ENCODE results near the gene NCLN. TPM values are rescaled to one million over a fixed set of nuclear protein-coding genes. Genes with fewer than 3 reads are reported as not detected.

The NCLN gene
- total RNA-seq, 4 donors from 2014 or later: 27.3 to 59.6 (median 40.8) TPM

GRCh38 chr19:3178973-3179738 lies 6.6 kb upstream of the NCLN start:
- Histone ChIP-seq H3K9me3 (no peaks in the 10 kb centered on the region), H3K36me3 (no peaks in the 10 kb centered on the region), H3K27ac (peak overlapping the region; percentile 34 to 83 (median 62)), H3K4me3 (peak overlapping the region; percentile 5 to 58 (median 32)), H3K4me1 (peaks cover 17 to 20% (median 19%) of the 10 kb centered on the region in 3 donors), H3K27me3 (no peaks in the 10 kb centered on the region)
- DNase-seq: no peak
- TF ChIP-seq POLR2A (IDR thresholded peaks at IDR 0.05): no peak
- TF ChIP-seq, protein P1, sequence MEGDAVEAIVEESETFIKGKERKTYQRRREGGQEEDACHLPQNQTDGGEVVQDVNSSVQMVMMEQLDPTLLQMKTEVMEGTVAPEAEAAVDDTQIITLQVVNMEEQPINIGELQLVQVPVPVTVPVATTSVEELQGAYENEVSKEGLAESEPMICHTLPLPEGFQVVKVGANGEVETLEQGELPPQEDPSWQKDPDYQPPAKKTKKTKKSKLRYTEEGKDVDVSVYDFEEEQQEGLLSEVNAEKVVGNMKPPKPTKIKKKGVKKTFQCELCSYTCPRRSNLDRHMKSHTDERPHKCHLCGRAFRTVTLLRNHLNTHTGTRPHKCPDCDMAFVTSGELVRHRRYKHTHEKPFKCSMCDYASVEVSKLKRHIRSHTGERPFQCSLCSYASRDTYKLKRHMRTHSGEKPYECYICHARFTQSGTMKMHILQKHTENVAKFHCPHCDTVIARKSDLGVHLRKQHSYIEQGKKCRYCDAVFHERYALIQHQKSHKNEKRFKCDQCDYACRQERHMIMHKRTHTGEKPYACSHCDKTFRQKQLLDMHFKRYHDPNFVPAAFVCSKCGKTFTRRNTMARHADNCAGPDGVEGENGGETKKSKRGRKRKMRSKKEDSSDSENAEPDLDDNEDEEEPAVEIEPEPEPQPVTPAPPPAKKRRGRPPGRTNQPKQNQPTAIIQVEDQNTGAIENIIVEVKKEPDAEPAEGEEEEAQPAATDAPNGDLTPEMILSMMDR (IDR thresholded peaks at IDR 0.05): no peak
- WGBS, 2 donors: 57 to 84% methylated on average over 10 to 29 of the region's 52 CpGs
- intact Hi-C loops (cut with DNase I): no loop called here

DNA sequence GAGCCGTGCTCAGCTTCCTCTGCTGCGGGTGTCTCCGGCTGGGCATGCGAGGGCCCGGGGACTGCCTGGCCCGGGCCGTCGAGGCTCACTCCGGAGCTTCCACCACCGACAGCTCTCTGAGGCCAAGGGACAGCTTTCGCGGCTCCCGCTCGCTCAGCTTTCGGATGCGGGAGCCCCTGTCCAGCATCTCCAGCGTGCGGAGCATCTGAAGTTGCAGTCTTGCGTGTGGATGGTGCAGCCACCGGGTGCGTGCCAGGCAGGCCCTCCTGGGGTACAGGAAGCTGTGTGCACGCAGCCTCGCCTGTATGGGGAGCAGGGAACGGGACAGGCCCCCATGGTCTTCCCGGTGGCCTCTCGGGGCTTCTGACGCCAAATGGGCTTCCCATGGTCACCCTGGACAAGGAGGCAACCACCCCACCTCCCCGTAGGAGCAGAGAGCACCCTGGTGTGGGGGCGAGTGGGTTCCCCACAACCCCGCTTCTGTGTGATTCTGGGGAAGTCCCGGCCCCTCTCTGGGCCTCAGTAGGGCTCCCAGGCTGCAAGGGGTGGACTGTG lies 5.9 kb upstream of the NCLN start:
- intact Hi-C loops (cut with DNase I): no loop called here
- TF ChIP-seq POLR2A (IDR thresholded peaks at IDR 0.05): no peak
- TF ChIP-seq, protein P1 (IDR thresholded peaks at IDR 0.05): no peak
- WGBS, 2 donors: 75% methylated on average over 4 of the region's 31 CpGs; no CpG with 5 or more reads in 1 of the 2 donors

GRCh38 chr19:3183721-3184641 lies 1.7 kb upstream of the NCLN start:
- DNase-seq: no peak
- H3K27ac ChIP-seq: no peak overlapping the region
- WGBS, 2 donors: 72 to 74% methylated on average over 10 to 13 of the region's 13 CpGs
- no peak for TF ChIP-seq POLR2A (IDR thresholded peaks at IDR 0.05)
- TF ChIP-seq, protein P1 (IDR thresholded peaks at IDR 0.05): no peak
- intact Hi-C loops (cut with DNase I): no loop called here
- no peaks in the 10 kb centered on the region for H3K27me3 ChIP-seq
- no peaks in the 10 kb centered on the region for H3K9me3 ChIP-seq
- H3K4me1 ChIP-seq: peaks cover 21 to 38% (median 22%) of the 10 kb centered on the region in 3 donors
- no peak overlapping the region for H3K4me3 ChIP-seq
- no peaks in the 10 kb centered on the region for H3K36me3 ChIP-seq

More for the DNA sequence above, 5.9 kb upstream of the NCLN start:
- peaks cover 19 to 23% (median 20%) of the 10 kb centered on the region in 3 donors for H3K4me1 ChIP-seq
- no peak for DNase-seq
- no peaks in the 10 kb centered on the region for H3K36me3 ChIP-seq
- H3K9me3 ChIP-seq: no peaks in the 10 kb centered on the region
- H3K27me3 ChIP-seq: no peaks in the 10 kb centered on the region
- peak overlapping the region in 3 of 4 donors; percentile 34 to 83 (median 74) for H3K27ac ChIP-seq
- H3K4me3 ChIP-seq: peak overlapping the region; percentile 19 to 58 (median 32)

DNA sequence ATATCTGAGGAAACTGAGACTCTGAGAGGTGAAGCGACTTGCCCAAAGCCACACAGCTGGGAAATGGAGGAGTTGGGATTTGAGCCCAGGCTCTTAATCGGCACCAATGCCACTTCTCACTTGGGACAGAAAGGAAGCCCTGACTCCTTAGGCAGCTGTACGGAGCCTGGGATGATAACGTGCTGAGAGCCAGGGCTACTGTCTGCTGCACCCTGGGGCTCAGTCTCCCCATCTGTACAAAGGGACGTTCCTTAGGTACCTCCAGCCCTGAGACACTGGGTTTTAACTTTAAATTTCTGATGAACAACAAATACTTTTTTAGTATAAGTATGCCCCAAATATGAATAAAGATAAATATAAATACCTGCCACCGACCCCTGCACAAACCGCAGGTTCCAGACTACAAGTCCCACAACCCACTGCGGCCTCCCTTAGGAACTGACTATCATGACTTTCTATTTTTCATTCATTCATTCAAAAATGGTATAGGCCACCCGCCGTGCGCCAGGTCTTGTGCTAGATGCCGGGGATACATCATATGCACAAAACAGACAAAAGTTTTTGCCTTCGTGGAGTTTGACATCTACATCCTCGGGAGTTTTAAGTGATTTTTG lies 776 bp upstream of the NCLN start:
- intact Hi-C loops (cut with DNase I): no loop called here
- no peaks in the 10 kb centered on the region for H3K27me3 ChIP-seq
- no peaks in the 10 kb centered on the region for H3K36me3 ChIP-seq
- TF ChIP-seq, protein P1 (IDR thresholded peaks at IDR 0.05): no peak
- TF ChIP-seq POLR2A (IDR thresholded peaks at IDR 0.05): no peak
- peak overlapping the region in 3 of 4 donors; percentile 83 to 93 (median 90) for H3K27ac ChIP-seq
- peak; percentile 60 for DNase-seq
- peaks cover 20 to 47% (median 21%) of the 10 kb centered on the region in 3 donors for H3K4me1 ChIP-seq
- WGBS, 2 donors: 17 to 20% methylated on average over 14 of the region's 14 CpGs
- H3K9me3 ChIP-seq: no peaks in the 10 kb centered on the region
- H3K4me3 ChIP-seq: peak overlapping the region; percentile 59 to 99 (median 97)
